Hematopoietic multipotent progenitor cell treated with erythropoietin and hydrocortisone succinate and interleukin-3 and kit ligand, for 17 days (in vitro differentiated cells): ENCODE measurements around the gene NKG7.
A peak's percentile ranks its signal among the peaks of the same experiment; 100 is the strongest.

Experiments used
- DNase-seq: peaks from one replicate; pipeline ENCODE4 v3.0.0-alpha.2; 2015; ENCODE audit warnings: low spot score

Gene NKG7

GRCh38 chr19:51337141-51337860, 35.2 kb downstream of the NKG7 start:
- no peak for DNase-seq

- DNase-seq: peak; percentile 20
Measured at GRCh38 chr19:51333836-51334460, 38.5 kb downstream of the NKG7 start.

DNA sequence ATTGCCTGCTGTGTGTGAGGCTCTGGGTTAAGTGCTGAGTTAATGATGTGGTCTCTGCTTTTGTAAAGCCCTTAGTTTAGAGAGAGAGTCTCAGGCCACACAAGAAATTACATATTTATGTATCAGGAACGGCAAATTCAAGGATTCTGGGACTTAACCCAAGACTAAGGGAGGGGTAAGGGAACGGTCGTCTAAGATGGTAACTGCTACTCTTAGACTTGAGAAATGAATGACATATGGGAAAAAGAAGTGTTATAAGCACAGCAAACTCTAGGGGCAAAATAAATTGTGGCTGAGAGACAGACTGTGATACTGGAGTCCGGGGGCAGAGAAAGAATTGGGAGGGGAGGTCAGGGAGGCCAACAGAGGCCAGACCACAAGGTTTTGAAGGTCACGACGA, 40.7 kb downstream of the NKG7 start:
- DNase-seq: no peak

GRCh38 chr19:51331193-51331592, 41.3 kb downstream of the NKG7 start:
- DNase-seq: no peak

- DNase-seq: no peak
Measured at GRCh38 chr19:51330366-51330765, 42.1 kb downstream of the NKG7 start.

GRCh38 chr19:51329411-51329810, 43.0 kb downstream of the NKG7 start:
- DNase-seq: no peak

DNA sequence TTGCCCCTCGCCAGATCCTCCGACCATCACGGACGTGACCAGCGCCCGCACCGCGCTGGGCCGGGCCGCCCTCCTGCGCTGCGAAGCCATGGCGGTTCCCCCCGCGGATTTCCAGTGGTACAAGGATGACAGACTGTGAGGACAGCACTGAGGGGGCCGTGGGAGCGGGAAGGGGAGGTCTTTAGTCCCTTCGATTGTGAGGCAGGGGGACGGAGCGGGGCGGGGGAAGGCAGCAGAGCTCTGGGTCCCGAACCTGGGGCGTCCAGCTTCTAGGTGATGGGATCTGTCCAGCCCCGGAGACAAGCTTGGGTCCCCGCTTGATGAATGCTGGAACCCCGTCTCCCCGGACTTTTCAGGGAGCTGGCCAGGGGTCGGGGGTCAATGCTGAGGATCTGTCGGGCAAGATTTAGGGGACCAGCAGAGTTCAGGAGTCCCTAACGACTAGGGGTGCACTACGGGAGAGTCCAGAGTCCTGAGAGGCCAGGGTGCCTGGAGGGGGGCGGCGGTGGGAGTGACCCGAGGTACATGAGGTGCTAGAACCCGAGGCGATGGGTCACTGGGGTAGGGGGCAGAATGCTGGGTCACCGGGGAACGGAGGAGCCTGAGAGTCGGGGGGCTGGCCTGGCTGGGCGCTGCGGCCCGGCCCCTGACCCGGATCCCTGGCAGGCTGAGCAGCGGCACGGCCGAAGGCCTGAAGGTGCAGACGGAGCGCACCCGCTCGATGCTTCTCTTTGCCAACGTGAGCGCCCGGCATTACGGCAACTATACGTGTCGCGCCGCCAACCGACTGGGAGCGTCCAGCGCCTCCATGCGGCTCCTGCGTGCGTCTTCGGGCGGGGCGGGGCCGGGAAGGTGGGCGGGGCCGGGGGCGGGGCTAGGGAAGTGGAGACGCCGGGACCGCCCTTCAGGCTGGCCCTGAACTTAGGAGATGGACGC, 45.1 kb downstream of the NKG7 start:
- peak; percentile 37 for DNase-seq

GRCh38 chr19:51326216-51327065, 46.0 kb downstream of the NKG7 start:
- DNase-seq: no peak

DNA sequence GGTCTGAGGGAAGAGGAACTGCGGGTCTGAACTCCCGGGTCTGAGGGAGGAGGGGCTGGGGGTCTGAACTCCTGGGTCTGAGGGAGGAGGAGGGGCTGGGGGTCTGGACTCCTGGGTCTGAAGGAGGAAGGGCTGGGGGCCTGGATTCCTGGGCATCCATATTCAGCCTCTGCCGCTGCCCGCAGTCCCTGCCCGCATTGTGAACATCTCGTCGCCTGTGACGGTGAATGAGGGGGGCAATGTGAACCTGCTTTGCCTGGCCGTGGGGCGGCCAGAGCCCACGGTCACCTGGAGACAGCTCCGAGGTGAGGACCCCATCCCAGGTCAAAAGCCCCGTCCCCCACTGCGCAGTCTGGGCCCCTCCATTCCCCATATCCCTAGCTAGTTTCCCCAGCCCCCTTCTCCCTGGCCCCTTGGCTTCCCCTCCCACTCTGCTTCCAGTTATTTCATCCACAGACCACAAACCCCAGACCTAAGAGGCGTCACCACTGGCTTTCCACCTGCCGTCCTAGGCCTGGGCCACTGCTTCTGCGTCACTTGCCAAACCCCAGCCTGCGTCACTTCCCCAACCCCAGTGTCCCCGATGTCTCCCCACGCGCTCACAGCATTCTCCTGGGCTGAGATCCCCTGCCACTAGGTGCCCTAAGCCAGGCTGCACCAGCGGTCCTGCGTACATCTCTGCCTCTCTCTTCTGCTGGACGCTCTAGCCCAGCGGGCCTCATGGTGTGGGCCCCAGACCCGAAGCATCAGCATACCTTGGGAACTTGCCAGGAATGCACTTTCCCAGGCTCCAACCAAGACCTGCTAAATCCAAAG, 47.1 kb downstream of the NKG7 start:
- DNase-seq: no peak

DNA sequence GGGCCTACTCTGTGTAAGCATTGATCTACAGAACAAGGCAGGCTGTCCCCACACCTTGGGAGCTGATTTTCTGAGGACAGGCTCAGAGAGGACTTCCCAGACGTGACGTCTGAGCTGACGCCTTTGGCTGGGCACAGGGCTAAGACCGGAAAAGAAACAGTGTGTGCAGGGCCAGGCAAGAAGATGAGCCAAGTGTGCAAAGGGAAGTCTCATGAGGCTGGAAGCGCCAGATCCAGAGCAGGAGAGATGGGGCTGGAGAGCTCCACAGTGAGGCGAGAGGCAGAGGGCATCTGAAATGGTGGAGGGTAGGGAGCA, 48.3 kb downstream of the NKG7 start:
- no peak for DNase-seq

GRCh38 chr19:51323481-51324166, 48.8 kb downstream of the NKG7 start:
- no peak for DNase-seq

DNA sequence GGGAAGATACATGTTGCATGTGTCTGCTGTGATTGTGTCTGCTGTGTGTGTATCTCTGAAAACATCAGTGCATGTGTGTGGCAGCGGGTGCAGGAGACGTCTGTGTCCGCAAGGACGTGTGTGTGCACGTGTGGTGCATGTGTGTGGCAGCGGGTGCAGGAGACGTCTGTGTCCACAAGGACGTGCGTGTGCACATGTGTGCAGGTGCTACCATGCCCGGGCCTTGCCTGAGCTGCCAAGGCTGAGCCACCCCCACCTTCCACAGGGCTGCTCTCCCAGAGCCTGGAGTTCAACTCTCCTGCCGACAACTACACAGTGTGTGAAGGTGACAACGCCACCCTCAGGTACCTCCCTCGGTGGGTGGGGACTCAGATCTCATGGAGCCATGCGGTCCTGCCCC, 50.7 kb downstream of the NKG7 start:
- no peak for DNase-seq
